ENCODE results near the gene MTM1.

The MTM1 gene

DNA sequence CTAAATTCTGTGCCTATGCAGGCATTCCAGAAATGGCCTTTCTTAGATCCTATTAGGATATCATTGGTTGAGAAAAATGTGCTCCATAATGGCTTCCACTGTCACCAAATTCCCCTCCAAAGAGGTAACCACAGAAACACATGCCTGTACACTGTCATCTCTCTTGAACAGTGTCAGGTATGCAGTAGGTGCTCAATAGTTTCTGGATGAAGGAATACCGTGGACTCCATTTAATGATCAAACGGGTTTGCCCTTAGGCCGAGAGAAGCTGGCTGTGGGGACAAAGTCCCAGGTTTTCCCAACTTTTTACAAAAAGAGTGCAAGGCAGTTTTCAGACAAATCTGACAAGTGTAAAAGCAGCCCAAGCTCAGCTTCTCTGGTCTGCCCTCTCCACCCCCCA, 16.5 kb upstream of the MTM1 start:
- DNase-seq = no peak

DNA sequence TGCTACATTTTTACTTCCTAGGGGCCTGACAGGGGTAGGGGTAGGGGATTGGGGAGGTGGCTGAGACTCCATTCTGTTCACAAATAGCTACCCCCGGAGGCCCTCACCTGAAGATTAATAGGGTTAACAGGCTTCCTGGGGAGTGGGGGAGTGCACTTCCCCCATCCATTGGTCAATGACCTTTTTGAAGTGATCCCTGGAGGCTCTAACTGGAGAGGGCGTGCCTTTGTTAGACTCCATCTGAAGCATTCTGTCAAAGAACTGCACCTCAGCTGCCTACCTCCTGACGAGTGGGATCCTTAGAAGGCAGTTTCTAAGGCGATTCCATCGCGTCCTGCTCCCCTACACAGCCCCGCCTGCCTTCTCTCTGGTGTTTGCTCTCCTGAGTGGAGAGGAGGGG, 10.0 kb upstream of the MTM1 start:
- DNase-seq = no peak

DNA sequence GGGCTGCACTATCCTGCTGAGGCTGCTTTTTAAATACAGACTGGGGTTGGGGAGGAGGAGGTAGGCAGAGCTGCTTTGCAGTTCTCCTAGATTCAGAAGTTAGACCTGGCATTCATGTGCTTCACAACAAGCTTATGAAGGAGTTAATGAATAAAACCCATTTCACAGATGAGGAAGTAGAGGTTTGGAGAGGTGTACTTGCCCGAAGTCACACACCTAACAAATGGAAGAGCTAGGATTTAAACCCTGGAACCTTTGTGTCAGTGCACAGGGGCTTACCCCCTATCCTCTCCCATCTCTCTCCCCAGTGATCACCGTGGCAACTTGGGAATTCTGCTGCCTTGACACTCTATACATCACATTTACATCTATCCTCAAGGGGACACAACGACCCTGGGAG, 3.6 kb upstream of the MTM1 start:
- DNase-seq = no peak

DNA sequence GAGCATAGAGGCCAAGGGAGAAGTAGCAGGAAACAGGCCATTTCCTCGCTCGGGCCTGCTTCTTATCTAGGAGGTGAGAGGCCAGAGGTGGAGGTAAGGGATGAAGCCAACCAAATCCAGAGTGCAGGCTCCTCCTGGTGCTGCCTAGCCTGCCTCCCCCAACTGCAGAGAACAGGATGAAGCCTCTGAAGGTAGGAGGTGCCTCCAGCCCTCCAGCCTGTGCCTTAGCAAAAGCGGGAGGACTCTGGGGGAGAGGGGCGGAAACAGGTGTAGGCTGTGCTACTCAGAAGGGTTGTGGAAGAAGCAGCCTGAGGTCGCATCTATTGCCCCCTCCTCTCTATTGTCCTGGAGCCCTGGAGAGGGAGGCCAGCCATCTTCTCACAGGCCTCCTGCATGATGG, 2.9 kb upstream of the MTM1 start:
- DNase-seq = no peak

DNA sequence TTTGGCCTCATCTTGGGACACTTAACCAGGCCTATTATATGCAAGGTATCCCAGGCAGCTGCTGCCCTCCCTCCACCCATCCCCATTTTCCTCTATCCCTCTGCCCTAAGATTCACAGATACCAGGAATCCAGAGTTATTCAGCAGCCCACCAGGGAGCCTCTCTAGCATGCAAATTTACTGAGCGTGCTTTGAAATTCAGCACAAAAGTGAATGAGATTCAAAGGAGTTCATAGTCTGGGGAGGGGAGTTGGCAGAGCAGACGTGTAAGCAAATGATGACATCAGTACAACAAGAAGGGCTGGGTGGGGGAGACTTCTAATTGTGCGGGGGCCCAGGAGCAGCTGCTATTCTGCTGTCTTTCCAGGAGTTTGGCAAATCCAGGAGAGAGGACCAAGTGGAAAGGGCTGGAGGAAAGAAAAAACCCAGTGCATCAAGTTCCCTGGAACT, 1.7 kb upstream of the MTM1 start:
- DNase-seq = no peak

DNA sequence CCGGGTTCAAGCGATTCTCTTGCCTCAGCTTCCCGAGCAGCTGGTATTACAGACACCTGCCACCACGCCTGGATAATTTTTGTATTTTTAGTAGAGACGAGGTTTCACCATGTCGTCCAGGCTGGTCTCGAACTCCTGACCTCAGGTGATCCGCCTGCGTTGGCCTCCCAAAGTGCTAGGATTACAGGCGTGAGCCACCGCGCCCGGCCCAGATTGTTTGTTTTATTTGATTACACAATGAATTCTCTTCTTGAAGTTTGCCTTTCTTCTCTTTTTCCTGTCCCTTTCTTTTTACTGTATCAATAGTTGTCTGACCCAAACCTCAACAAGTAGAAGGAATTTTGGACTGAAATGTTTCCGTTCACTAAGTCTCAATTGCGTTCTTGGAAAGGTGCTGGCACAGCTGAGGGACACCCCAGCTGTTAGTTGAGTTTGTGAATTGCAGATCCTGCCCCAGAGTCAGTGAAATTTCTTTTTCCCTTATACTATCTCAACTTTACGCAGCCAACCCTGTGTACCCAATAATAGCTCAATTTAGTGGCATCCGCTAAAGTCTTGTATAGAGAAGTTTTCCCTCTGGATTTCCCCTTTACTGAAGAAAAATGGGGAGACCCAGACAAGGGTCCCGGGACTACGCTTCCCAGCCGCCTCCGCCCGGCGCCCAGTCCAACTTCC, 639 bp upstream of the MTM1 start:
- DNase-seq = no peak

DNA sequence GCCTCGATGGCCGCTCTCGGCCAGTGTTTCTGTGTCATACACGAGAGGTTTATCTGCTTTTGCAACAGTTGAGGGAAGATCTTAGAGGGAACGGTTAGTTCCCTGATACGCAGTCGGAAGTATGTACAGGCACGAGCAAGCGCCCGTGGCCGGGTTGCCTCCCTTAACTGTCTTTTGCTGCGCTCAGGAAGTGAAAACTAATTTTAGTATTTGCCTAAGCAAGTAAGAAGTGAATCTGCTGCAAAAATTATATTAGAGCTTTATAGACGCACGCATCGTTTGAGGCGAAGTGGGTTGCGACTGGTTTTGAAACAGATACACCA, 695 bp downstream of the MTM1 start:
- no peak for DNase-seq

DNA sequence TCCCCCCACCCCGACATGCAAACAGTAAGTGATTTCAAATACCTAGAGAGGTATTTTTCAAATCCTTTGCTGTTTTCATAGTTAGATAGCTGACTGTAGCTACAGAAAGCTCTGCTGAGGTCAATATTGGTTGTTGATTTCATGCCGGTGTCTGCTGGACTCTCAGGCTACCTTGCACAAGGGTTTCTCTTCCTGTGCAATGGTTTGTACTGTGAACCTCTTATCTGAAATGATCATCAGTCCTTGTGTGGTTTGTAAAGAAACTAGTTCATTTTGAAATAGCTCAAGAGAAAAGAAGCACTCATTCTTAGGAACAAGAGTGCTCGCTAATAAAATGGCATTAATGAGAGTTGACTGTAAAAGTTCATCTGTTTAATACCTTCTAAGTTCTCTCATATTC, 2.1 kb downstream of the MTM1 start:
- DNase-seq = no peak

DNA sequence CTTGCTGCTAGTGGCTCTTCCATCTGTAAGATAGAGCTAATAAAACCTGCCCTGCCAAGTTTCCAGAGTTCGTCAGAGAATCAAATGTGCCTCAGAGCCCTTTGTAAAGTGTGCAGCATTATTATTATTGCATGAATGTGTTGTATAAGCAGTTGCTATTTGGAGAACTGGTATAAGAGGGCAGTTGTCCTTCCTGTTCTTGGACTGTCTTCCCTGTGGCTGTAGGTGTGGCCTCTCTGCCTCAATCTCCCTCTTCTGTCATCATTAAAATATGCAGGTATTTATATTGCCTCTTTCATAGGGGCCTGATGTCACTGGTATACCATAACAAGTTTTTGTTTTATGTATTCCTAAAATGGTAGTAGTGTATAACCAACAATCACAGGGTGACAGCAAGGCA, 3.8 kb downstream of the MTM1 start:
- no peak for DNase-seq

DNA sequence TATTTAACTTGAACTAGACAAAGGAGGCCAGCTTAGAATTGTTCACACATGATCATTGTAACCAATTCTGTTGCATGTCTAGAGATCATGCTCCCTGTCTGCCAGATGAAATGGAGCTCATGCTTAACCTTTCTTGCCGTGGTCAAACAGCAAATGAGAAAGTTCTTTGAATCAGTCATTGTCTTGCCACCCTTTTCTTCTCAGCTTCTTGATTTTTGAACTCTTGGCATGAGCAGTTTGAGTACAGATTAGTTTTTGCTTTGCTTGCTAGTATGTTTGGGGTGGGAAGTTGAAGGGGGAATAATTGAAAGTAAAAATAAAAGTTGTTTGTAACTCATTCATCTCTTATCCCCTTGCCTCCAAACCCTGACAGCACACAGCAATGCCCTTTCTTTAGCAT, 4.7 kb downstream of the MTM1 start:
- no peak for DNase-seq

DNA sequence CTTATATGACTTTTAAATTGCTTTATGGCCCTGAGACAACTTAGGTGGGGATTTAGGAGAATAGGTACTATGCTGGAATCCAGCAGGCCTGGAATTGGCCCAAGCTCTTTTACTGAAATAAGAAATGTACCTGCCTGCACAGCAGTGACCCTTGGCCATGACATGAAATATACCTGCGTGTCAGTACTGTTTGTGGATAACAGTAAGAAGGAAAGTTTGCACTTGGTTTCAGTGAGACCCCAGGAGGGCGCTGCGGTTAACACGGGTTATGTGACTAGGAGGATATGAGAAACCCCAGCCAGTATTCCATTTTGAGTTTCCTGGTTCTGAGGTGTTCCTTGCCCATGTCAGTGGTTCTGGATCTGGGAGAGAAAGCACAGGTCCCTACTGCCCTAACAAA, 5.3 kb downstream of the MTM1 start:
- no peak for DNase-seq

DNA sequence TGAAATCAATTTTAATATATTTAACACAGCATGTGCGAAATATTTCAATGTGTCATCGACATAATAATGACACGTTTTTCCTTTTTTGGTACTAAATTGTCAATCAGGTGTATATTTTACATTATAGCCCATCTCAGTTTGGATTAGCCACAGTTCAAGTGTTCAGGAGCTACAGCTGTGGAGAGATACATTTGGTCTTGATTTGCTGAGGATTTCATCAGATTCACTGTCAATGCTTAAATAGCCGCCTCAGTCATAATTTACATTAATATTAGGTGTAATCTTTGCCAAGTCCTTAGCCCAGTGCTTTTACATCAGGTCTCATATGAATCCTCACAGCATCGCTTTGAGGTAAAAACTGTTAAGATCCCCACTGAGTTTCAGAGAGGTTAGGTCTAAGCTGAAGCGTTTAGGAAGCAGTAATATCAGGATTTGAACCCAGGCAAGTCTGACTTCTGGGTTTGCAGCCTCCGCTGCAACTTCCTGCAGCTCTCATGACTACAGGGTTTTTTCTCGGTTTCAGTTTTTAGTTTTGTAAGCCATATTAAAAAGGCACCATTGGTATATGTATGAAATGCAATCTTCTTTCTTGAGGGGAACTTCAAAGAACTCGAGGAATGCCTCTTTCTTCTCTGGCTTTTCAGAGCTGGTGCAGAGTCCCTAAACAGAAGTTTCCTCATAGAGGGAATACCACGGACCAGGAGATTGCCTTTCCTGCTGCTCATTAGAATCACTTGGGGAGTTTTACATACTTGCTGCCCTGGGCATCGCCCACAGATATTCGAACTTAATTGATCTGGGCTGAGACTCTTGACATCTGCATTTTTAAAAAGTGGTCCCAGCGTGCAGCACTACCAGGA, 6.4 kb downstream of the MTM1 start:
- no peak for DNase-seq

DNA sequence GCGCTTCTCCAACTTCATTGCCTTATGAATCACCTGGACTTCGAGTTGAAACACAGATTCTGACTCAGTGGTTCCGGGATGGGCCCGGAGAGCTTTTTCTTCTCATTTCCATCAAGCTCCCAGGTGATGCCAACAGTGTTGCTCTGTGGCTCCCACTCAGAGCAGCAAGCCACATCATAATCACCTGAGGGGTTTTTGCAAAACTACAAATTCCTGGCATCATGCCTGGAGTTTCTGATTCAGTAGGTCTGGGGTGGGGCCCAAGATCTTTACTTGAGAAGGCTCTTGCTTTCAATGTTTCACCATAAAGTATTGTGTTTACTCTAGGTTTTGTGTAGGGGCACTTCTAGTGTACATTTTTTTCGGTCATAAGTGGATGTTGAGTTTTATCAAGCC, 7.0 kb downstream of the MTM1 start:
- DNase-seq = no peak

DNA sequence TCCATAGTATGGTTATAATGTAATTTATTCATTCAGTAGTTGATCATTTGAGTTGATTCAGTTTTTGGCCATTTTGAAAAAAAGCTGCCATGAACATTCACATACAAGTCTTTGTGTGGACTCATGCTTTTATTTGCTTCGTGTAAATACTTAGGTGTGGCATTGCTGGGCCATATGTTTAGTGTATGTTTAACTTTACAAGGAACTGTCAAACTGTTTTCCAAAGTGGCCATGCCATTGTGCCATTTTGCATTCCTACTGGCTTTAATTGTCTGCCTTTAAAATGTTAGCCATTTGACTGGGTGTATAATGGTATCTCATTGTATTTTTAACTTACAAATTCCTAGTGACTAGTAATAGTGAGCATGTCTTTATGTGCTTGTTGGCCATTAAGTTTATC, 8.8 kb downstream of the MTM1 start:
- no peak for DNase-seq

DNA sequence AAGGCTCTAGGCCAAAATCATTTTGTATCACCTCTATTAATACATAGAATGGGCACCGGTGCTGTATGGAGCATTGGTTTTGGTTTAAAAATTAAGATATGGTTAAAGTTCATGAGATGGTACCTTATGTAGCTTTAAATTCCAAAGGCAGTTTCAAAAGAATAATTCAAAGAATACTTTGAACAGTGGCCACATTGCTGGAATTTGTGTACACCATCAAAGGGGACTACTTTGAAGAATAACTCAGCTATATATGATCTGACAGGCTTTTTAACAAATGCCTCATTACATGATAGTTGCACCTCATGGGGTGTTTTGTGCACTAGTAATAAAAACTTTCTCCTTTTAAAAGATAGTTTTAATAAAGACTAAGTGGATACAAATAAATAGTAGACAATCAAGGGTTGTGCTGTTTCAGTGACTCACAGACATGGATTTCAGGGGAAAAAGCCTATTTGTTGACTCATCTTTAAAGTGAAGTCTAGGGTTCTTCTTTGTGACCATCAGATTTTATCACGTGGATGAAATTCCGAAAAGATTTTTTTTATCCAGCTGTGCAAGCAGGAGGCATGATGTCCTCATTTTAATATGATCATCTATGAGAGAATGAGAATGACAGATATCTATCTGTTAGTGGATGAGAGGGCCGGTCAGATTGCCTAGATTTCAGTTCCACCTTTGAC, 12.8 kb downstream of the MTM1 start:
- no peak for DNase-seq

DNA sequence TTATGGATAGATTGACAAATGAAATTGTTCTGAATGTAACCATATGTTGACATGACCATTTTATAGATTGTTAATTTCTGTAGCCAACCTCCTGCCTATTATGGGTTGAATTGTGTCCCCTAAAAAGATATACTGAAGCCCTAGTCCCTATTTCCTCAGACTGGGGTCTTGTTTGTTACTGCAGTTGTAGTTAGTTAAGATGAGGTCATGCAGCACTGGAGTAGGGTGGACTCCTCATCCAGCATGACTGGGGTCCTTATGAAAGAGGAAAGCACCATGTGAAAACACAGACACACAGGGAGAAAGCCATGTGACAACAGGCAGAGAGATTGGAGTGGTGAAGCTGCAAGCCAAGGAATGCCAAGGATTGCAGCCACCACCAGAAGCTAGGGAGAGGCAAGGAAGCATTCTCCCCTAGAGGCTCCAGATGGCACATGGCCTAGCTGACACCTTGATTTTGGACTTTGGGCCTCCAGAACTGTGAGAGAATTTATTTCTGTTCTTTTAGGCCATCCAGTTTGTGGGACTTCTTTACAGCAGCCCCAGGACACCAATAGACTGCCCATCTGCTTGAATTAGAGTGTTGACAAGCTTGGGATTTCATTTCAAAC, 14.0 kb downstream of the MTM1 start:
- no peak for DNase-seq

DNA sequence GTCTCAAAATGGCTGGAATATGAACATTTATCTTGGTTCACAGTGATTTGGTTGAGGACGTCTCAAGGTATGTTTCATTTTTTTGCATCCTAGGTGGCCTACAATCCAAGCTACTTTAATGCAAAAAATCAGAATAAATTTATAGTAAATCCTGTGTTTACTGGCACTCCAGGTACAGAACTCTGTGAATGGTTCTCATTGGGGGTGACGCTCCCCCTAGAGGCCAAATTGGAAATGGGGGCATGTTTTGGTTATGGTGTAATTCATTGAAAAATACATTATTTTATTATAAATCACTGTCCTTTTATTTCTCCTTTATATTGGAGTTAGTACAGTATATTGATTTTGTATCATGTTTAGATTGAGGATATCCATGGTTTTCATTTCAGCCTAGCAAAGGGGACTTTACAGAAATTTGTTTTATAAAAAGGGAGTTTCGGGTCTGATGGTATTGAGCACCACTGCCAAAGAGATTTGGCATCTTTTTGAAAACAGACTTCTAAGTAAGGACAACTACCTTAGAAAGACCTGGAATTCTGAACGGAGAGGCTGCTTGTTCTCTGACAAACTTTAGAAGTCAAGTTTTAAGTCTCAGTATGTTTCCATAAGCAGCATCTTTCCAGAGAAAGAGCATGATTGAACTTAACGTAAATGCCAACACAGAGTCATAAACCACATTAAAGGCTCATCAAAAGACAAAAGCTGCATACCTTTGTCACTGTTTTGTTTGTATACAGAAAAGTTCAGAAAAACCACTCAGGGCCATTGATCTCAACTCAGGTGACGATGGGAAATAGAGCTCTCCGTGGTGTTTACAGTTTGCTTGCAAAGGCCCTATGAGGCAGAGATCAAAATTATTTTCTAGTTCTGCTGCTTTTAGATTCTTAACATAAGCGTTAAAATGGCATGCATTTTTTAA, 19.4 kb downstream of the MTM1 start:
- no peak for DNase-seq

DNA sequence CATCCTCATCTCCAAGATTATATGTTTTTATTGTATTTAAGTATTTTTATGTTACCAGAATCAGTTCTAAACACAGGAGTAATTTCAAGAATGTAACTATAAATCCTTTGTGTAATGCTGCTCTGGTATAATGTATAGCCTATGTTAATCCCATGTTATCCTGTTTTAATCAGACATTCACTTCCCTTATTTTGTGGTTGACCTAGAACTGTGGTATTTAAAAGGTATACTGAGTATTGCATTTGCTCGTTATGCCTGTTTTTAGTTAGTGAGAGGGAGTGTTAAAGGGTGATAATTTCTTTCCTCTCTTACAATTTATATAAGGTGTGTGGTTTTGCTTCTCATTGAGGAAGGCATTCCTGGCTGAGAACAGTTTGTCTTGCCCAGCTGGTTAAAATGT, 26.2 kb downstream of the MTM1 start:
- no peak for DNase-seq

DNA sequence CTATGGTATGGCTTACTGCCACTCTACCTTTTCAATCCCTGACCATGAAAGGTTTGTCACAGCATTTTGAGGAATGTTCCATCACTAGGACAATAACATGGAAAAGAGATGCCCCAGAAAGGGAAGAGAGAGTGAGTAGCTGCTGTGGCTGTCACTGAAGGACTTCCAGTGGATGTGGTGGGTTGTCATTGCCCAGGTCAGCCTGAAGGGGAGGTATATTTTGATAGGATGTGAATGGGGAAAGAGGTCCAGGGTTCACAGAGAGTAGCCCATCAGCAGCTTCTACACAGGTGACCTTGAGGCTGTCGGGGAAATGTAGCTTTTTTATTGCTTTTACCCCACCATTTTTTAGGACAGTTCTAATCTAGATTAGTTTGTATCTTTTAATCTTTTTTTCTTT, 30.8 kb downstream of the MTM1 start:
- no peak for DNase-seq

DNA sequence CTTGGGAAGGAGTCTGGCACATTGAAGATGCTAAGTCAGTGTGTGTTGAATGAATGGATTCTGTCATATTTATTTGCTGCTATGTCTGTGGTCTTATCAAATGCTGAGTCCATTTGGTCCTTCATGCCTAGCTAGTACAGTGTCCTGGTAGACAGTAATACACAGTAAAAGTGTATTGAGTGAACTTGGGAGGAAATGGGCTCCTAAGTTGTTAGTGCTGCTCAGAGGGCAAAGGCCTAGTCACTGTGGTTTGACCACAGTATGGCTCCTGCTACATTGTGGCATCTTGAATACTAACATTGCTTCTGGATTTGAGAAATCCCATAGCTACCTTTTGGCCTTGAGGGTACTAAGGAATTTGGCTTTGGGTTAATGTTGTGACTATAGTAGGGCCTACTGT, 33.9 kb downstream of the MTM1 start:
- no peak for DNase-seq

DNA sequence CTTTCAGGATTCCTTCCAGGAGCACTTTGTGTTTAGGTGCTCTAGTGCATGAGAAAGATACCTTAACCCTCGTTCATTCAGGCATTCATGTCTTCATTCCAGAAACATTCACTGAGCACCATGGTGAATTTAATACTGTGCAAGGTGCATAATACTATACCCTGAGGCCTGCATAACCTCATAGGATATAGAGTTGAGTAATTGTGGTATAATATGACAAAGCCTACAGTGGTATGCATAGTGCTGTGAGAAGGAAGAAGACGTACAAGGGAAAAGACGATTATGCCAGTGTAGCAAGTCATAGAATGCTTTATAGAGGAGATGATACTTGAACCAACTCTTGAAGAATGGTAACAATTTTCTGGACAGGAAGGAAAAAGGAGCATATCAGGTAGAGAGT, 34.3 kb downstream of the MTM1 start:
- no peak for DNase-seq

DNA sequence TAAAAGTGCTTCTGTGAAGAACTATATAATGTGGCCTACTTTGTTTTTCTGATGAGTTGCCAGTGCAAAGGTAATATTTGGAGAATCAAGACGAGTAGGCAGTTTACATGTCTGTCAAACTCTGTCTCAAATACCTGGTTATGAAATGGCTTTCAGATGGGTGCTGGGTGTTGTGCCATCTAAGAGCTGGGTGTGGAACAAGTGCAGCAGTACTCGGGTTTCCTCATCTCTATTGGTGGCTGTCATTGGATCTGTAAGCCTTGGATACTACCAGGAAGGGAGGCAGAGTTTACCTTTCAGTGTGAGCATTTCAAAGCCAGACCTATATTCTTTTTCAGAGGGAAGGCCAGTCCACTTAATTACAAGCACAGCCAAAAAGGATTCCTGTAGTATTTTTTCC, 37.2 kb downstream of the MTM1 start:
- no peak for DNase-seq

DNA sequence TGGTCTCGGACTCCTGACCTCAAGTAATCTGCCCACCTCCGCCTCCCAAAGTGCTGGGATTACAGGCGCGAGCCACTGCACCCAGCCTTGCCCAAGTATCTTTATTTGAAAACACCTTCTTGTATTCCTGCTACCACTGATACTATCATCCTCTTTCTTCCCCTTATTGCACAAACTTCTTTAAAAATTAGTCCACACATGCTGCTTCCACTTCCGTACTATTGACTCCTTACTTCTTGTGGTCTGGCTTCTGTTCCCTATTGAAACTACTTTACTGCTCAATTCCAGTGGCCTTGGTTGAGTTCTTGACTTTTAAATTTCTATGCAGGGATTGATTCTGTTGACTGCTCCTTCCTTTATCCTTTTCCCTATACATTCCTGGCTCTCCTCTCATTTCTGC, 38.8 kb downstream of the MTM1 start:
- no peak for DNase-seq
